ENCODE results near the gene FFAR4. TPM values are rescaled to one million over a fixed set of nuclear protein-coding genes. Genes with fewer than 3 reads are reported as not detected.

FFAR4 gene
- total and polyA plus RNA-seq, 2 of the 8 experiments (the other 6 are each of a cell fraction or from before 2014, with no cell fraction given): not detected

GRCh38 chr10:93589648-93590562 lies 23.4 kb downstream of the FFAR4 start:
- FAIRE-seq: no peak

More at GRCh38 chr10:93589648-93590562, 23.4 kb downstream of the FFAR4 start:
- no peak overlapping the region for H2BK15ac ChIP-seq (ENCODE audit: low read length)
- H2BK12ac ChIP-seq (ENCODE audit: low read depth, low read length): no peak overlapping the region
- H3K14ac ChIP-seq (ENCODE audit: insufficient read length): no peak overlapping the region
- no peaks in the 10 kb centered on the region for H3K36me3 ChIP-seq (ENCODE audit: control insufficient read depth in 2 of 4, insufficient read depth in 4 of 4, low read length in 3 of 4)
- no peak overlapping the region for H2AK5ac ChIP-seq (ENCODE audit: low read depth, low read length)
- ChIA-PET CTCF (ENCODE audit: partially characterized antibody) (interaction anchor here (1.0 to 1.4 kb wide), 5 partner anchors 12 to 35 kb away, joined by 3 to 4 read pairs (median 3); no protein-coding TSS in a partner anchor), POLR2A (ENCODE audit: partially characterized antibody) (interaction anchor here (0.7 kb wide), 1 partner anchor 10 kb away, joined by 3 read pairs; no protein-coding TSS in a partner anchor)
- WGBS, 2 experiments (ENCODE audit: extremely low coverage in 1 of 2, insufficient coverage in 1 of 2, insufficient read length in 1 of 2, insufficient replicate concordance in 2 of 2, low coverage in 1 of 2, low lambda C conversion rate in 2 of 2, missing lambda C conversion rate in 1 of 2): 91% methylated on average over 15 of the region's 15 CpGs; no CpG with 5 or more reads in 1 of the 2 experiments
- no peak overlapping the region for H2BK20ac ChIP-seq (ENCODE audit: low read length)
- no peaks in the 10 kb centered on the region for H4K20me1 ChIP-seq (replicated peaks in 1 of 2; ENCODE audit: control insufficient read depth in 1 of 2, insufficient read depth in 2 of 2, low read length in 2 of 2)
- no peaks in the 10 kb centered on the region for H3K9me3 ChIP-seq (ENCODE audit: insufficient read depth in 2 of 2, low read depth in 1 of 2, low read length in 1 of 2)
- H4K8ac ChIP-seq (ENCODE audit: extremely low read depth, insufficient read depth, low read length): no peak overlapping the region
- no peak for DNase-seq (ENCODE audit: low read depth in 1 of 2, low spot score in 2 of 2)
- no peak overlapping the region for H2BK120ac ChIP-seq (replicated peaks; ENCODE audit: low read depth, low read length)
- no peaks in the 10 kb centered on the region for H3K23me2 ChIP-seq (ENCODE audit: low read depth, low read length)
- H3K27ac ChIP-seq (ENCODE audit: low read depth, low read length): no peak overlapping the region
- no peaks in the 10 kb centered on the region for H3K79me1 ChIP-seq (ENCODE audit: low read depth, low read length)
- H3K4me3 ChIP-seq (ENCODE audit: extremely low read depth in 1 of 4, insufficient read depth in 2 of 4, low read depth in 3 of 4, low read length in 4 of 4): no peak overlapping the region
- H3K4me2 ChIP-seq (ENCODE audit: insufficient read depth in 1 of 2, low read depth in 2 of 2, low read length in 2 of 2): no peak overlapping the region
- H2AFZ ChIP-seq (ENCODE audit: low read length): no peak overlapping the region
- H3K27me3 ChIP-seq (replicated peaks in 1 of 4; ENCODE audit: control insufficient read depth in 3 of 4, extremely low read depth in 1 of 4, insufficient read depth in 3 of 4, low read length in 3 of 4): peaks cover 0 to 1% (median 0%) of the 10 kb centered on the region in 4 experiments; a peak in 2 of 7 replicates
- TF ChIP-seq KDM1A (IDR thresholded peaks at IDR 0.05; ENCODE audit: borderline replicate concordance, low read length) (no peak), BACH1 (IDR thresholded peaks at IDR 0.05; ENCODE audit: low read length) (no peak), MAFK (IDR thresholded peaks at IDR 0.05; ENCODE audit: low read depth, low read length) (no peak), TAF7 (optimal IDR thresholded peaks at IDR 0.05; ENCODE audit: borderline replicate concordance, low read depth, low read length) (no peak), SP1 (IDR thresholded peaks at IDR 0.05; ENCODE audit: low read depth, low read length) (no peak), SAP30 (IDR thresholded peaks at IDR 0.05; ENCODE audit: insufficient read depth, insufficient replicate concordance, low read length) (no peak), BRCA1 (IDR thresholded peaks at IDR 0.05; ENCODE audit: low read depth, low read length) (no peak), TCF12 (IDR thresholded peaks at IDR 0.05; ENCODE audit: low read depth, low read length) (no peak), GTF2F1 (IDR thresholded peaks at IDR 0.05; ENCODE audit: borderline replicate concordance, low read depth, low read length) (no peak)
- TF ChIP-seq, protein P1, sequence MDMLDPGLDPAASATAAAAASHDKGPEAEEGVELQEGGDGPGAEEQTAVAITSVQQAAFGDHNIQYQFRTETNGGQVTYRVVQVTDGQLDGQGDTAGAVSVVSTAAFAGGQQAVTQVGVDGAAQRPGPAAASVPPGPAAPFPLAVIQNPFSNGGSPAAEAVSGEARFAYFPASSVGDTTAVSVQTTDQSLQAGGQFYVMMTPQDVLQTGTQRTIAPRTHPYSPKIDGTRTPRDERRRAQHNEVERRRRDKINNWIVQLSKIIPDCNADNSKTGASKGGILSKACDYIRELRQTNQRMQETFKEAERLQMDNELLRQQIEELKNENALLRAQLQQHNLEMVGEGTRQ (IDR thresholded peaks at IDR 0.05; ENCODE audit: low read length): no peak
- peaks cover 3 to 5% (median 4%) of the 10 kb centered on the region in 4 experiments; a peak in 5 of 7 replicates for H3K4me1 ChIP-seq (replicated peaks in 1 of 4; ENCODE audit: control insufficient read depth in 3 of 4, insufficient read depth in 4 of 4, low read length in 3 of 4)
- no peak overlapping the region for H2BK5ac ChIP-seq (ENCODE audit: low read depth, low read length)
- H4K5ac ChIP-seq (ENCODE audit: insufficient read length, low read depth, low read length): no peak overlapping the region
- H3K23ac ChIP-seq (ENCODE audit: insufficient read length): no peak overlapping the region
- no peak overlapping the region for H3K18ac ChIP-seq (ENCODE audit: extremely low read depth, low read length)
- no peak overlapping the region for H3K4ac ChIP-seq (replicated peaks; ENCODE audit: insufficient read length, low read depth, low read length)
- no peak overlapping the region for H4K91ac ChIP-seq (replicated peaks; ENCODE audit: insufficient read length, low read length)
- no peak overlapping the region for H3K56ac ChIP-seq (replicated peaks; ENCODE audit: insufficient read length, low read depth, low read length)
- H3K79me2 ChIP-seq (ENCODE audit: control insufficient read depth in 1 of 2, insufficient read depth in 2 of 2, low read length in 2 of 2): no peaks in the 10 kb centered on the region
- H3K9ac ChIP-seq (replicated peaks in 1 of 4; ENCODE audit: extremely low read depth in 1 of 4, low read depth in 3 of 4, low read length in 3 of 4): no peak overlapping the region

Measured in H1 (cell line).